KMS-11 (cell line): ENCODE data around the gene DCP1A.
"Not testable (repeated sequence)": the region's sequence is repeated elsewhere in the genome, so short reads cannot be mapped to it uniquely, and the experiment has no call there.

ENCODE experiments used
- H2AFZ ChIP-seq: fragments of 200-600 bp; sonication (generic); 2 replicates; pipeline ENCODE4 v1.6.1; 2016; ENCODE audit warnings: antibody characterized with exemption, mixed run types, low read depth
- H3K27ac ChIP-seq: fragments of 200-600 bp; sonication (generic); 2 replicates; pipeline ENCODE4 v1.6.1; 2016; ENCODE audit warnings: mild to moderate bottlenecking, mixed run types
- H3K27me3 ChIP-seq: fragments of 200-600 bp; sonication (generic); 2 replicates; pipeline ENCODE4 v1.6.1; 2017; ENCODE audit warnings: mild to moderate bottlenecking, low read depth, mixed run types, moderate library complexity; ENCODE audit not compliant: insufficient read depth
- H3K36me3 ChIP-seq: fragments of 200-600 bp; sonication (generic); 2 replicates; pipeline ENCODE4 v1.6.1; 2017; ENCODE audit warnings: mild to moderate bottlenecking, mixed run types; ENCODE audit not compliant: insufficient read depth
- H3K4me1 ChIP-seq: fragments of 200-600 bp; sonication (generic); 2 replicates; pipeline ENCODE4 v1.6.1; 2016; ENCODE audit warnings: mild to moderate bottlenecking, low read depth, mixed run types; ENCODE audit not compliant: poor library complexity, severe bottlenecking
- H3K4me2 ChIP-seq: fragments of 200-600 bp; sonication (generic); 2 replicates; pipeline ENCODE4 v1.7.0; 2016; ENCODE audit warnings: mild to moderate bottlenecking, mixed run types
- H3K4me3 ChIP-seq: fragments of 200-600 bp; sonication (generic); IDR thresholded peaks from 2 replicates; pipeline ENCODE4 v1.6.1; 2017; ENCODE audit warnings: low read depth, low read length, mixed read lengths; ENCODE audit not compliant: insufficient read depth
- H3K79me2 ChIP-seq: fragments of 200-600 bp; sonication (generic); 2 replicates; pipeline ENCODE4 v1.6.1; 2016; ENCODE audit warnings: low read depth, mixed run types; ENCODE audit not compliant: insufficient read depth
- H3K9ac ChIP-seq: fragments of 200-600 bp; sonication (generic); 2 replicates; pipeline ENCODE4 v1.6.1; 2016; ENCODE audit warnings: mild to moderate bottlenecking, mixed run types
- H4K20me1 ChIP-seq: fragments of 200-600 bp; sonication (generic); 2 replicates; pipeline ENCODE4 v1.6.1; 2016; ENCODE audit warnings: mild to moderate bottlenecking, mixed run types; ENCODE audit not compliant: insufficient read depth
- CTCF ChIP-seq: fragments of 200-600 bp; sonication (generic); conservative IDR thresholded peaks from 2 replicates; pipeline ENCODE4 v1.6.1; 2017; ENCODE audit warnings: low read depth, mild to moderate bottlenecking, antibody characterized with exemption, low read length, moderate library complexity, mixed read lengths

The DCP1A gene

GRCh38 chr3:53328746-53329145 is 18.6 kb downstream of the DCP1A start:
- no peaks in the 10 kb centered on the region; the same call in 1 of the 2 replicates for H3K79me2 ChIP-seq
- no peak overlapping the region for H3K27ac ChIP-seq
- no peaks in the 10 kb centered on the region for H4K20me1 ChIP-seq
- no peak for TF ChIP-seq CTCF
- H3K27me3 ChIP-seq, result no peaks in the 10 kb centered on the region
- H3K9ac ChIP-seq, result no peak overlapping the region
- H3K4me3 ChIP-seq, result no peak overlapping the region
- H3K36me3 ChIP-seq, result no peaks in the 10 kb centered on the region
- H3K4me2 ChIP-seq, result no peak overlapping the region
- no peak overlapping the region for H2AFZ ChIP-seq
- no peaks in the 10 kb centered on the region for H3K4me1 ChIP-seq

GRCh38 chr3:53327986-53328385 is 19.4 kb downstream of the DCP1A start:
- H3K27ac ChIP-seq, H3K4me2 ChIP-seq, H3K36me3 ChIP-seq, H3K4me1 ChIP-seq, H3K4me3 ChIP-seq, H3K9ac ChIP-seq, H3K27me3 ChIP-seq, H4K20me1 ChIP-seq, H2AFZ ChIP-seq, H3K79me2 ChIP-seq: not testable (repeated sequence)

- H4K20me1 ChIP-seq, result no peaks in the 10 kb centered on the region
- H3K4me3 ChIP-seq, result no peak overlapping the region
- H3K9ac ChIP-seq, result no peak overlapping the region
- H3K27me3 ChIP-seq, result no peaks in the 10 kb centered on the region
- peaks cover 13% of the 10 kb centered on the region for H3K4me1 ChIP-seq
- H3K27ac ChIP-seq, result no peak overlapping the region
- no peak overlapping the region for H3K4me2 ChIP-seq
- H2AFZ ChIP-seq, result no peak overlapping the region
- no peaks in the 10 kb centered on the region for H3K36me3 ChIP-seq
- no peak for TF ChIP-seq CTCF
- H3K79me2 ChIP-seq, result no peaks in the 10 kb centered on the region; the same call in 1 of the 2 replicates
Observed at GRCh38 chr3:53324105-53324504, 23.2 kb downstream of the DCP1A start.

- no peak for TF ChIP-seq CTCF
- Histone ChIP-seq H3K36me3 (no peaks in the 10 kb centered on the region), H2AFZ (no peak overlapping the region), H3K4me3 (no peak overlapping the region), H3K27me3 (no peaks in the 10 kb centered on the region), H3K9ac (no peak overlapping the region), H4K20me1 (no peaks in the 10 kb centered on the region), H3K4me2 (no peak overlapping the region), H3K4me1 (peaks cover 13% of the 10 kb centered on the region), H3K79me2 (no peaks in the 10 kb centered on the region; the same call in 1 of the 2 replicates), H3K27ac (no peak overlapping the region)
Observed at GRCh38 chr3:53320697-53321096, 26.6 kb downstream of the DCP1A start.

GRCh38 chr3:53318522-53318921 is 28.8 kb downstream of the DCP1A start:
- Histone ChIP-seq H3K4me1 (peaks cover 13% of the 10 kb centered on the region), H3K79me2 (no peaks in the 10 kb centered on the region; the same call in 1 of the 2 replicates), H3K36me3 (no peaks in the 10 kb centered on the region), H3K4me3 (no peak overlapping the region), H3K27me3 (no peaks in the 10 kb centered on the region), H3K27ac (no peak overlapping the region), H2AFZ (no peak overlapping the region), H4K20me1 (no peaks in the 10 kb centered on the region), H3K9ac (no peak overlapping the region), H3K4me2 (no peak overlapping the region)
- no peak for TF ChIP-seq CTCF
